Endodermal cell (in vitro differentiated cells): ENCODE results near the gene HRH1. TPM values are rescaled to one million over a fixed set of nuclear protein-coding genes. Genes with fewer than 3 reads are reported as not detected.

Experiments used
- DNase-seq: peaks from one replicate; pipeline ENCODE4 v3.0.0-alpha.2; 2017
- H3K27ac ChIP-seq: 2 replicates; pipeline ENCODE4 v1.5.1; 2013; ENCODE audit warnings: mild to moderate bottlenecking, low read depth, low read length, moderate library complexity
- H3K27me3 ChIP-seq: 2 replicates; pipeline ENCODE4 v1.6.1; 2013; ENCODE audit warnings: mild to moderate bottlenecking, low read length, moderate library complexity; ENCODE audit not compliant: insufficient read depth, control insufficient read depth, poor library complexity, severe bottlenecking
- H3K36me3 ChIP-seq: 2 replicates; pipeline ENCODE4 v1.7.0; 2013; ENCODE audit warnings: mild to moderate bottlenecking, low read length, moderate library complexity; ENCODE audit not compliant: control insufficient read depth, insufficient read depth
- H3K4me1 ChIP-seq: one replicate; pipeline ENCODE4 v1.7.0; 2013; ENCODE audit warnings: low read length; ENCODE audit not compliant: control insufficient read depth, insufficient read depth
- H3K4me3 ChIP-seq: 2 replicates; pipeline ENCODE4 v1.5.1; 2013; ENCODE audit warnings: mild to moderate bottlenecking, low read length, moderate library complexity
- H3K9ac ChIP-seq: 2 replicates; pipeline ENCODE4 v1.6.1; 2013; ENCODE audit warnings: mild to moderate bottlenecking, low read length, moderate library complexity; ENCODE audit not compliant: poor library complexity, severe bottlenecking; ENCODE audit errors: extremely low read depth
- H3K9me3 ChIP-seq: 2 replicates; pipeline ENCODE4 v1.6.1; 2013; ENCODE audit warnings: mild to moderate bottlenecking, low read length, moderate library complexity; ENCODE audit not compliant: control insufficient read depth
- H3K27ac Mint-ChIP-seq: 2 replicates; pipeline ENCODE4 v1.8.0; 2020; ENCODE audit warnings: mixed read lengths
- H3K27me3 Mint-ChIP-seq: 2 replicates; pipeline ENCODE4 v1.8.0; 2021; ENCODE audit warnings: mild to moderate bottlenecking, mixed read lengths; ENCODE audit not compliant: insufficient read depth
- H3K36me3 Mint-ChIP-seq: 2 replicates; pipeline ENCODE4 v1.8.0; 2020; ENCODE audit warnings: low read depth, mixed read lengths
- H3K4me1 Mint-ChIP-seq: 2 replicates; pipeline ENCODE4 v1.8.0; 2020; ENCODE audit warnings: mixed read lengths
- H3K4me3 Mint-ChIP-seq: 2 replicates; pipeline ENCODE4 v1.8.0; 2020; ENCODE audit warnings: mild to moderate bottlenecking, moderate library complexity, mixed read lengths
- H3K9me3 Mint-ChIP-seq: 2 replicates; pipeline ENCODE4 v1.8.0; 2020; ENCODE audit warnings: mild to moderate bottlenecking, mixed read lengths
- CTCF ChIP-seq: fragments of 200-600 bp; sonication (generic); conservative IDR thresholded peaks from 2 replicates; pipeline ENCODE4 v1.5.0; 2021; ENCODE audit warnings: antibody characterized with exemption, mild to moderate bottlenecking
- WGBS, 2 experiments: methylation state at CpG; one replicate each; pipeline versions ENCODE4 v1.1.5 to v1.1.7; 2013; ENCODE audit warnings: missing lambda C conversion rate in 2 of 2, mixed read lengths in 1 of 2; ENCODE audit not compliant: insufficient coverage in 1 of 2, insufficient read length in 1 of 2; 5-methylcytosine and 5-hydroxymethylcytosine counted together
- total RNA-seq, 2 donors: library from RNA; stranded (reverse); fragmentation: NEBNext Ultra II Directional in 1 of 2; extraction: Animal tissue kit (Norgen Biotek cat#: 25700) in 1 of 2; gene quantifications; 2 replicates in 1 of 2; 3 replicates in 1 of 2; pipeline ENCODE4 v1.2.1, GENCODE V29; 2021

The HRH1 gene
- total RNA-seq, 2 donors from 2014 or later = 0.13 TPM; not detected in 1

GRCh38 chr3:11116336-11117059 lies 37.8 kb upstream of the HRH1 start:
- Mint-ChIP-seq H3K4me1 (peaks cover 2% of the 10 kb centered on the region), H3K4me3 (no peak overlapping the region), H3K36me3 (no peaks in the 10 kb centered on the region), H3K27ac (no peak overlapping the region), H3K9me3 (peaks cover 8% of the 10 kb centered on the region), H3K27me3 (peaks cover 6% of the 10 kb centered on the region)
- 91 to 98% methylated on average over 5 to 8 of the region's 8 CpGs for WGBS, 2 experiments
- H3K4me3 ChIP-seq = no peak overlapping the region
- H3K9ac ChIP-seq = no peak overlapping the region
- no peak overlapping the region for H3K27ac ChIP-seq
- H3K4me1 ChIP-seq = no peaks in the 10 kb centered on the region
- H3K9me3 ChIP-seq = no peaks in the 10 kb centered on the region
- no peaks in the 10 kb centered on the region for H3K27me3 ChIP-seq
- no peak for TF ChIP-seq CTCF
- DNase-seq = no peak
- no peaks in the 10 kb centered on the region for H3K36me3 ChIP-seq

GRCh38 chr3:11117591-11117990 lies 36.7 kb upstream of the HRH1 start:
- Histone ChIP-seq H3K4me3 (no peak overlapping the region), H3K9me3 (peaks cover 2% of the 10 kb centered on the region), H3K27me3 (no peaks in the 10 kb centered on the region), H3K4me1 (no peaks in the 10 kb centered on the region), H3K9ac (no peak overlapping the region), H3K27ac (no peak overlapping the region), H3K36me3 (no peaks in the 10 kb centered on the region)
- no peak for DNase-seq
- H3K27ac Mint-ChIP-seq = no peak overlapping the region
- H3K4me1 Mint-ChIP-seq = peaks cover 2% of the 10 kb centered on the region
- no peak for TF ChIP-seq CTCF
- peaks cover 2% of the 10 kb centered on the region for H3K27me3 Mint-ChIP-seq
- H3K36me3 Mint-ChIP-seq = no peaks in the 10 kb centered on the region
- H3K4me3 Mint-ChIP-seq = no peak overlapping the region
- 89 to 92% methylated on average over 8 to 10 of the region's 10 CpGs for WGBS, 2 experiments
- H3K9me3 Mint-ChIP-seq = peaks cover 10% of the 10 kb centered on the region

- no peak overlapping the region for H3K27ac Mint-ChIP-seq
- peaks cover 12% of the 10 kb centered on the region for H3K9me3 Mint-ChIP-seq
- TF ChIP-seq CTCF = no peak
- no peak overlapping the region for H3K9ac ChIP-seq
- no peak overlapping the region for H3K4me3 Mint-ChIP-seq
- WGBS, 2 experiments = 79 to 93% methylated on average over 3 to 8 of the region's 8 CpGs
- peaks cover 2% of the 10 kb centered on the region for H3K4me1 Mint-ChIP-seq
- no peak for DNase-seq
- H3K4me1 ChIP-seq = no peaks in the 10 kb centered on the region
- no peaks in the 10 kb centered on the region for H3K36me3 ChIP-seq
- H3K36me3 Mint-ChIP-seq = no peaks in the 10 kb centered on the region
- peaks cover 7% of the 10 kb centered on the region for H3K9me3 ChIP-seq
- no peak overlapping the region for H3K27ac ChIP-seq
- no peaks in the 10 kb centered on the region for H3K27me3 ChIP-seq
- H3K4me3 ChIP-seq = no peak overlapping the region
- H3K27me3 Mint-ChIP-seq = peaks cover 5% of the 10 kb centered on the region
Observed at GRCh38 chr3:11118181-11118682, 36.1 kb upstream of the HRH1 start.
